AG08396 (cell line): ENCODE data around the gene GLG1.
"Not testable (repeated sequence)": the region's sequence is repeated elsewhere in the genome, so short reads cannot be mapped to it uniquely, and the experiment has no call there.

ENCODE experiments used
- DNase-seq: peaks from one replicate; pipeline ENCODE4 v3.0.0; 2012; ENCODE audit warnings: low spot score, mixed read lengths

GLG1 gene

DNA sequence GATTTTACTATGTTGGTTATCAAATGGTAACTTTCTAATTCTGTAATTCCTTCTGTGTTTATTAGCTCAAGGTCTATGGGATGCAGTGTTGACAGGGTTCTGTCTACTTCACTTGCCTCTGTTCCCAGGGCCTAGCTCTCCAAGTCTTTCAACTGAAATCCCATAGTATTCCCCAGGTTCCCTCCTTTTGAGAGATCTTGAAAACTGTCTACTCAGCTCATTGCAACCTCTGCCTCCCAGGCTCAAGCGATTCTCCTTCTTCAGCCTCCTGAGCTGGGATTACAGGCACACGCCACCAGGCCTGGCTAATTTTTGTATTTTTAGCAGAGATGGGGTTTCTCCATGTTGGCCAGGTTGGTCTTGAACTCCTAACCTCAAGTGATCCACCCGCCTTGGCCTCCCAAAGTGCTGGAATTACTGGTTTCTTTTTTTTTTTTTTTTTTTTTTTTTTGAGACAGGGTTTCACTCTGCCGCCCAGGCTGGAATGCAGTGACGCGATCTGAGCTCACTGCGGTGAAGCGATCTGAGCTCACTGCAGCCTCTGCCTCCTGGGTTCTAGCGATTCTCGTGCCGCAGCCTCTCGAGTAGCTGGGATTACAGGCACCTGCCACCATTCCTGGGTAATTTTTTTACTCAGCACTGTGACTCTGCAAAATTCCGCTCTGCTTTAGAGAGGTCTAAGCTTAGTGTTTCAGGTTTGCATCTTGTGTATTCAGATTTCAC lies 163.1 kb downstream of the GLG1 start:
- not testable (repeated sequence) for DNase-seq

GRCh38 chr16:74439685-74440084 lies 167.2 kb downstream of the GLG1 start:
- DNase-seq, result no peak

DNA sequence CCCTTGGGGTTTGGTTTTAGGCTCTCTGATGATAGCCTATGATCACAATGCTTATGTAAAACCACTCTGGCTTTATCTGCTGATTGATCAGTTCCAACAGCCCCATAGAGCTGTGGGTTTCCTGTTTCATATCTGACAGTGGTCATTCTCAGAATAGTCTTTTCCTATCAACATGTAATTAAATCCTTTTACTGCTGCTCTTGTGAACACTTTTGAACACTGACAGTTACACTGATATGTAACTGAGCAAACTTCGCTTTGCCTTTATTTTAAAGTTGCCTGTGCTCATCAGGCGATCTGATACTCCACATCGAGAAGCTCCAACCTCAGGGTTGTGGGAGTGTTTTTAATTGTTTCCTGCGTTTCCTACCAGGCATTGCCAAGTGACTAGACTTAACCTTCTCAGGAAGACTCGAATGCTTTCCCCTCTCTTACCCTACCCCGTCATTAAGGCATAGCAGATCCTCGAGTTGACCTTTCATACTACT lies 168.4 kb downstream of the GLG1 start:
- DNase-seq, result no peak

- no peak for DNase-seq
These were observed 175.4 kb downstream of the GLG1 start for GRCh38 chr16:74431516-74431915.

DNA sequence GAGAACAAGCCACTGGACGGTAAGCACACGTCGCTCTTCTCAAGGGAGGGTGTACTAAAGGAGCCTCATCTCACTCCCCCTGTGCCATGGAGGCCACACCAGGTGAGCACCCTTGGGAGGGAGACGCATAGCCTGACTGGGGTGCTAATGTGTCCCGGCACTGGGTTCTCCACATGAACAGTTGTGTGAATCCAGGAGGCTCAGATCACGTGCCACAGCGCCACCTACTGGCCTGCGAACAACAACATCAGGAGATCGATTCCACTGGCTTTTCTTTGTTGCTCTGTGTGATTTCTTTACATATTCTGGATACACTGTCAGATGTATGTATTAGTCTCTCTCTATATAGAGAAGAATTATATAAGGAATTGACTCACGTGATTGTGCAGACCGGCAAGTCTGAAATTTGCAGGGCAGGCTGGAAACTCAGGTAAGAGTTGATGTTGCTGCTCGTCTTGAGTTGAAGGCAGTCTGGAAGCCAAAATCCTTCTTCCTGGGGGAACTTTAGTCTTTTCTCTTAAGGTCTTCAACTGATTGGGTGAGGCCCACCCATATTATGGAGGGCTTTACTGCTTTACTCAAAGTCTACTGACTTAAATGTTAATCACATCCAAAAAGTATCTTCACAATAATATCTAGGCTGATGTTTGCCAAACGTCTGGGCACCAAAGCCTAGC lies 176.7 kb downstream of the GLG1 start:
- DNase-seq, result peak; percentile 46

DNA sequence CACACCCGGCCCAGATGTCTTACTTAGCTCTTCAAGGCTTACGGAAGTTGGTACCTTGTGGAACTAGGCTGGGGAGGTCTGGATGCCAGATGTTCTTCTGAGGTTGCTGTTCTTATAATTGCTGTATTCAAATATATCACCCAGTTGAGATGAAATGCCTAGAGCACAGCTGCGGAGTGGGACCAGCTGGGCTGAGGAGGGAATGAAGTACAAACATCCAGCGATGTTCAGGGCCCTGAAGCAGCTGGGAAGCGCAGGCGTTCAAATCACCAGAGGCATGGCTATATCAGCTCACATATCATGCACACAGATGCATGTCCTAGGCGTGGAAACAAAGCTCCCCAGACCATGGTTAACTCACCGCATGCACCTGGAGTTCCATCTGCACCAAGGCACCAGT lies 178.4 kb downstream of the GLG1 start:
- DNase-seq, result not testable (repeated sequence)

DNA sequence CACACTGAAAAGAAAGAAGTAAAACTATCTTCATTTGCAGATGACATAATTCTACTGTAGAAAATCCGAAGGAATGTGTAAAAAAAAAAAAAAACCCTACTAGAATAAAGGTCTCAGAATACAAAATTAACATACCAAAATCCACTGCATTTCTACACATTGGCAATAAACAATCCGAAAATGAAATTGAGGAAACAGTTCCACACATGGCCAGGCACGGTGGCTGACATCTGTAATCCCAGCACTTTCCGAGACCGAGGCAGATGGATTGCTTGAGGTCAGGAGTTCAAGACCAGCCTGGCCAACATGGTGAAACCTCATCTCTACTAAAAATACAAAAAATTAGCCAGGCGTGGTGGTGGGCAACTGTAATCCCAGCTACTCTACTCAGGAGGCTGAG lies 181.2 kb downstream of the GLG1 start:
- not testable (repeated sequence) for DNase-seq

- not testable (repeated sequence) for DNase-seq
These were observed 183.2 kb downstream of the GLG1 start for GRCh38 chr16:74423721-74424120.

DNA sequence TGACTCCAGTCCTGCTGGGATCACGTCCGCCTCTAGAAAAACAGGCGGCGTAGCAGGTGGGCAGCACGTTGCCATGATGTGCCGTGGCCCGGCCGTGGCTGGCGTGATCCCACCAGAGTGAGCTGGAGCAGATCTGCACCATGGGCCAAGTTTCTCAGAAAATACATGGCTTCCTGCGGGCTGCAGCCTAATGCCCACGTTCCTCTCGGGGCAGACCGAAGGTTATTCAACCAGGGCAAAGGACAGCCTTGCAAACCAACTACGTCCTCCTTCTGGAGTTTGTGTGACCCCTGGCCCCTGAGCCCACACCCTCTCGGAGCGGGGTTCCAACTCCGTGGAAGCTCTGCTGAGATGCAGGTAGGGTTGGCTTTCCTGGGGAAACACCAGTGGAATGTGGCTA lies 184.8 kb downstream of the GLG1 start:
- DNase-seq, result not testable (repeated sequence)

DNA sequence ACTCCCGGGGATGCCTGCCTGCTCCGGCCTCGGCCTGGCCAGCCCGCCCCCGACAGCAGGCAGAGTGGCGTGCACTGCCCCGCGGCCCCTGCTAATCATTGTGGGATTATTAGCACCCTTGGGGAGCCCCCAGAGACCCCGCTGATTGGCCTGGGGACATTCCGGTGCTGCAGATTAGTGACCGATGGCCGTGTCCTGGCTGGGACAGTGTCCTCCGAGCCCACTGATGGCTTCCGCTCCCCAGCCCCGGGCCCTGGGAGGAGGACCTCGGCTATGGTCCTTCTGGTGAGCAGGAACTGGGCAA lies 185.5 kb downstream of the GLG1 start:
- DNase-seq, result not testable (repeated sequence)

GRCh38 chr16:74420612-74421481 lies 186.1 kb downstream of the GLG1 start, which contains the start of gene CLEC18B:
Gene CLEC18B, minus strand, starts transcription at chr16:74421478. Its CDS starts 208 bp downstream, at chr16:74421270.
- not testable (repeated sequence) for DNase-seq

DNA sequence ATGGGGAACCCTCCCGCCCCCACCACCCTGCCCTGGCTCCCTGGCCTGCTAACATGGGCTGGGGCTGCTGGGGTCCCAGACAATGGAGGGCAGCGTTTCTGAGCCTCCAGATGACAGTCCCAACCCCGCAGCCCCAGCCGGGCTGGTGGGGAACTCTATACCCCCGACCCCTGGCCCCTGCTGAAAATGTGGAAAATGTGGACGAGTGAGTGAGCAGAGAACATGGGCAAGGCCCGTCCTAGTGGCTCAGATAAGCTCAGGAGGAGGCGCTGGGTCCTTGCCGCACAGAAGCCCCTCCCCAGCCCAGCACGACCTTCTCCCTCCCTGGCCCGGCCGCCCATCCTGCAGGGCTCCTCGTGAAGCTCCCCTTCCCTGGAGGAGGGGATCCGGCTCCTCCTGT lies 187.1 kb downstream of the GLG1 start:
- not testable (repeated sequence) for DNase-seq

GRCh38 chr16:74417897-74418296 lies 189.0 kb downstream of the GLG1 start:
- not testable (repeated sequence) for DNase-seq

DNA sequence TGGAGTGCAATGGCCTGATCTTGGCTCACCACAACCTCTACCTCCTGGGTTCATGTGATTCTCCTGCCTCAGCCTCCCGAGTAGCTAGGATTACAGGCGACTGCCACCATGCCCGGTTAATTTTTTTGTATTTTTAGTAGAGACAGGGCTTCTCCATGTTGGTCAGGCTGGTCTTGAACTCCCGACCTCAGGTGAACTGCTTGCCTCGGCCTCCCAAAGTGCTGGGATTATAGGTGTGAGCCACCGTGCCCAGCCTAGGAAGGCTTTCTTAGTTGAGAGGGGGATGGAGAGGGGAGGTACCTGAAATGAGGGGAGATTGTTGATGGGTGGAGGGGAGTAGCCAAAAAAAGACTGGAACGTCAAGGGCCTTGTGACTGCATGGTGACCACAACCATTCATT lies 193.0 kb downstream of the GLG1 start:
- not testable (repeated sequence) for DNase-seq

DNA sequence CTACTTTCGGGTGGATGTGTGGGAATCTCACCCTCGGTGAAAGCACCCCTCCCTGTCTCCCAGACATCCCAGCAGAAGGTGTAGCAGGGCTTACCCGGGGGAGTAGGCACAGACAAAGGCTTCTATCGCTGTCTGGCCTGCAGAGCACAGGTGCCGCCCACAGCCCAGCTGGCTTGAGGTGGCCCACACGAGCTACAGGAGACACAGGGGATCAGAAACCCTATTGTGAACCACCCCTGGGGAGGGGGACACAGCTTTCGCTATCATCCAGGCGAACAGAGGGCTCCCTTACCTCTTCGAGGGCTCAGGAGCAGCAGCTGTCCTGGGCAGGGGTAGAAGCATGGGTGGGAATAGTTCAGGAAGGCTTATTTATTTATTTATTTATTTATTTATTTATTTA lies 193.4 kb downstream of the GLG1 start:
- not testable (repeated sequence) for DNase-seq

- not testable (repeated sequence) for DNase-seq
These were observed 194.0 kb downstream of the GLG1 start for GRCh38 chr16:74412775-74413390.

GRCh38 chr16:74412138-74412774 lies 194.7 kb downstream of the GLG1 start:
- not testable (repeated sequence) for DNase-seq

DNA sequence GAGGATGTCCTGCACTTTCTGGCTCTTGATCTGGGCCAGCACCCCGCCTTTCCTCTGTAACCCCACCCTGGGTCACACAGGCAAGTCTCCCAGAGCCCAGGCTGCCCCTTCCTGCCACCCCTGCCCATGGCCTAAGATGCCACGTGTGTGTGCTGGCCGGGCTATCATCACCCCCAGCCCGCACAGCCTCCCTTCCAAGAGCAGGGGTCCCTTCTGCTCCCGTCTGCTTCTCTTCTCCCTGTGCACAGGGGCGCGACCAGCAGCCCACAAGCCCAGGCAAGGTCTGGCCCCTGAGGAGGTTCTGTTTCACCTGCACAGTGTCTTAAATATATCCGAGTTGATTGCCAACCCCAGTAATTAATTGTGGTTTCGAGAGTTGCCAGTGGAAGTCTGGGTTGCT lies 195.9 kb downstream of the GLG1 start:
- DNase-seq, result not testable (repeated sequence)

GRCh38 chr16:74410057-74410957 lies 196.6 kb downstream of the GLG1 start:
- not testable (repeated sequence) for DNase-seq
